GM21367 (cell line): ENCODE measurements around the gene NEB.
"Not testable (repeated sequence)": the region's sequence is repeated elsewhere in the genome, so short reads cannot be mapped to it uniquely, and the experiment has no call there.

Experiments used
- ATAC-seq: cut with Tn5 transposase; IDR thresholded peaks from one replicate; pipeline ENCODE4 v1.9.1; 2021; ENCODE audit not compliant: unreplicated experiment

The NEB gene

GRCh38 chr2:151569167-151569566, 165.1 kb downstream of the NEB start:
- no peak for ATAC-seq

GRCh38 chr2:151568501-151568900, 165.8 kb downstream of the NEB start:
- ATAC-seq = no peak

GRCh38 chr2:151567006-151567405, 167.3 kb downstream of the NEB start:
- no peak for ATAC-seq

GRCh38 chr2:151562398-151562797, 171.9 kb downstream of the NEB start:
- ATAC-seq = no peak

- ATAC-seq = no peak
Observed at GRCh38 chr2:151560289-151560688, 174.0 kb downstream of the NEB start.

GRCh38 chr2:151559431-151559830, 174.8 kb downstream of the NEB start:
- ATAC-seq = not testable (repeated sequence)

GRCh38 chr2:151557883-151558282, 176.4 kb downstream of the NEB start:
- ATAC-seq = not testable (repeated sequence)

- ATAC-seq = no peak
Observed at GRCh38 chr2:151556121-151556520, 178.2 kb downstream of the NEB start.

GRCh38 chr2:151552287-151552686, 182.0 kb downstream of the NEB start:
- ATAC-seq = no peak

- no peak for ATAC-seq
Observed at GRCh38 chr2:151551556-151551955, 182.7 kb downstream of the NEB start.

- no peak for ATAC-seq
Observed at GRCh38 chr2:151549191-151549590, 185.1 kb downstream of the NEB start.

GRCh38 chr2:151544449-151544848, 189.8 kb downstream of the NEB start:
- ATAC-seq = no peak

GRCh38 chr2:151543876-151544275, 190.4 kb downstream of the NEB start:
- ATAC-seq = no peak

- no peak for ATAC-seq
Observed at GRCh38 chr2:151534001-151534400, 200.3 kb downstream of the NEB start.

- no peak for ATAC-seq
Observed at GRCh38 chr2:151533127-151533526, 201.1 kb downstream of the NEB start.

- no peak for ATAC-seq
Observed at GRCh38 chr2:151526572-151527090, 207.6 kb downstream of the NEB start.

- ATAC-seq = no peak
Observed at GRCh38 chr2:151525821-151526373, 208.4 kb downstream of the NEB start.

- no peak for ATAC-seq
Observed at GRCh38 chr2:151523850-151524249, 210.4 kb downstream of the NEB start.

- ATAC-seq = no peak
Observed at GRCh38 chr2:151522556-151522955, 211.7 kb downstream of the NEB start.

- ATAC-seq = no peak
Observed at GRCh38 chr2:151520976-151521375, 213.3 kb downstream of the NEB start.

- ATAC-seq = no peak
Observed at GRCh38 chr2:151518802-151519201, 215.5 kb downstream of the NEB start.

- ATAC-seq = no peak
Observed at GRCh38 chr2:151508519-151508918, 225.8 kb downstream of the NEB start.

- no peak for ATAC-seq
Observed at GRCh38 chr2:151506170-151506569, 228.1 kb downstream of the NEB start.
